Measurements from ENCODE around the gene KDM2B. TPM values are rescaled to one million over a fixed set of nuclear protein-coding genes. Genes with fewer than 3 reads are reported as not detected.

Gene KDM2B
- total and polyA plus RNA-seq, 2 donors (not counting 1 experiment from before 2014, with no cell fraction given), result 108 to 126 TPM

DNA sequence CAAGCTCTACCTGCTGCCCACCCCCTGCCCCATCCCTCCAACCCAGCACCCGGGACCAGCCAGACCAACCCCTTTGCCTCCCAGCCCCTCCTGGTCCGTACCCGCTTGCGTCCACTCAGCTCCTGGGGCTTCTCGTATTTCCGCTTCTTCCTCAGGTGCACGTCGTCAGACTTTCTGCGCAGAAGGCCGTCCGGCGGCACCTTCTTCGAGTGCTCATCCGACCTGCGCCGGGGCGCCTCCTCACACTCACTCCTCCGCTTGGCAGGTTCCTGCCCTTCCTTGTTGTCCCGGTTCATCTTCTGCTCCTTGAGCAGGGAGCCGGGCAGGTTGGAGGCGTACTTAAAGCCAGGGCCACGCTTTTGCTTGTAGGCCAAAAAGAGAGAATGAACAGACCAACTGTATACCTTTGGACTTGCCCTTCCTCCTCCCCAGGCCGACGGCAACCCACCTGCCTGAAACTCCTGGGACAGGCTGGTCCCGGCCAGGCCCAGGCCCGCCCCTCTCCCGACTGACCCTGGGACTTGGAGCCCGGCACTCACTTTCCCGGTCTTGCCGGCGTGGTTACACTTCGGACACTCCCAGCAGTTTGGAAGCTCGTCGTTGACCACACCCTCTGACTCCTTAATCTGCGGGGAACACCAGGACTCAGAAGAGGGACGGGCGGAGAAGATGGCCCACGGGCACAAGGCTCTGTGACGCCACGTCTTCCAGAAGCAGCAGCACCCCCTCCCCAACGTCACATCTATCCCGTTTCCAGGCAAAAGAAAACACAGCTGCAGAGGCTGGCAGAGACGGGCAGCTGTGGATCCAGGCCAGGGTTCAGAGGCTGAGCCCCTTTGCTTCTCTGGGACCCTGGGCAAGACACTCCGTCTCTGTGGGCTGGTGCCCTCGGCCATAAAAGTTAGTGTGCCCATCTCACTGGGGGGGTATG lies 136.6 kb downstream of the KDM2B start:
- Histone ChIP-seq H3K4me3 (ENCODE audit: control extremely low read depth in 1 of 5, extremely low read depth in 1 of 5, insufficient read depth in 1 of 5, low read depth in 2 of 5, low read length in 4 of 5) (no peak overlapping the region), H3K4me2 (replicated peaks; ENCODE audit: low read depth, low read length, poor library complexity, severe bottlenecking) (no peak overlapping the region), H4K20me1 (ENCODE audit: control insufficient read depth, insufficient read depth, low read length, poor library complexity, severe bottlenecking) (peaks cover 75% of the 10 kb centered on the region), H3K9ac (ENCODE audit: low read length) (no peak overlapping the region), H3K79me2 (ENCODE audit: control insufficient read depth, insufficient read depth, low read length) (peaks cover 90% of the 10 kb centered on the region), H3K4me1 (ENCODE audit: control insufficient read depth in 2 of 2, insufficient read depth in 2 of 2, low read length in 2 of 2) (no peaks in the 10 kb centered on the region), H3K27ac (ENCODE audit: low read length in 2 of 2) (no peak overlapping the region), H3K27me3 (replicated peaks in 1 of 4; ENCODE audit: control extremely low read depth in 1 of 4, control insufficient read depth in 3 of 4, insufficient read depth in 4 of 4, low read length in 3 of 4) (no peaks in the 10 kb centered on the region), H3K36me3 (replicated peaks in 1 of 2; ENCODE audit: control extremely low read depth in 1 of 2, control insufficient read depth in 1 of 2, extremely low read depth in 1 of 2, insufficient read depth in 2 of 2, low read length in 1 of 2) (peaks cover 8 to 70% of the 10 kb centered on the region in 2 experiments), H2AFZ (ENCODE audit: insufficient read depth, low read depth, low read length, poor library complexity, severe bottlenecking) (no peak overlapping the region), H3K9me3 (ENCODE audit: control extremely low read depth in 1 of 3, control insufficient read depth in 2 of 3, insufficient read depth in 1 of 3, low read length in 2 of 3) (no peaks in the 10 kb centered on the region)
- intact Hi-C loops (cut with micrococcal nuclease), result no loop called here
- H3K27me3 Mint-ChIP-seq, result no peaks in the 10 kb centered on the region
- ChIA-PET CTCF (interaction anchor here (0.6 to 7.7 kb wide), 16 partner anchors 9 to 917 kb away, joined by 3 to 115 read pairs (median 5); partner anchors contain the start of genes ANAPC5, RNF34 and TMEM120B), POLR2A (no interaction called here)
- 97% methylated on average over 45 of the region's 45 CpGs for WGBS (ENCODE audit: insufficient coverage)
- ATAC-seq (ENCODE audit: low read depth), result no peak
- no peak overlapping the region for H3K27ac Mint-ChIP-seq
- no peak overlapping the region for H3K4me3 Mint-ChIP-seq
- H3K4me1 Mint-ChIP-seq, result peaks cover 14% of the 10 kb centered on the region
- no peaks in the 10 kb centered on the region for H3K9me3 Mint-ChIP-seq (ENCODE audit: insufficient read depth)
- no peak for DNase-seq
- TF ChIP-seq, protein P1, sequence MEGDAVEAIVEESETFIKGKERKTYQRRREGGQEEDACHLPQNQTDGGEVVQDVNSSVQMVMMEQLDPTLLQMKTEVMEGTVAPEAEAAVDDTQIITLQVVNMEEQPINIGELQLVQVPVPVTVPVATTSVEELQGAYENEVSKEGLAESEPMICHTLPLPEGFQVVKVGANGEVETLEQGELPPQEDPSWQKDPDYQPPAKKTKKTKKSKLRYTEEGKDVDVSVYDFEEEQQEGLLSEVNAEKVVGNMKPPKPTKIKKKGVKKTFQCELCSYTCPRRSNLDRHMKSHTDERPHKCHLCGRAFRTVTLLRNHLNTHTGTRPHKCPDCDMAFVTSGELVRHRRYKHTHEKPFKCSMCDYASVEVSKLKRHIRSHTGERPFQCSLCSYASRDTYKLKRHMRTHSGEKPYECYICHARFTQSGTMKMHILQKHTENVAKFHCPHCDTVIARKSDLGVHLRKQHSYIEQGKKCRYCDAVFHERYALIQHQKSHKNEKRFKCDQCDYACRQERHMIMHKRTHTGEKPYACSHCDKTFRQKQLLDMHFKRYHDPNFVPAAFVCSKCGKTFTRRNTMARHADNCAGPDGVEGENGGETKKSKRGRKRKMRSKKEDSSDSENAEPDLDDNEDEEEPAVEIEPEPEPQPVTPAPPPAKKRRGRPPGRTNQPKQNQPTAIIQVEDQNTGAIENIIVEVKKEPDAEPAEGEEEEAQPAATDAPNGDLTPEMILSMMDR (IDR thresholded peaks at IDR 0.05), result no peak
- no peak for TF ChIP-seq EZH2 (IDR thresholded peaks at IDR 0.05; ENCODE audit: borderline replicate concordance, insufficient read depth, low read depth, low read length, poor library complexity, severe bottlenecking)
